Retina (tissue), 1 donor: ENCODE measurements around the gene NAIF1.

Source experiments
- DNase-seq: peaks from one replicate; pipeline ENCODE4 v3.0.0-alpha.2; 2016

Gene NAIF1

DNA sequence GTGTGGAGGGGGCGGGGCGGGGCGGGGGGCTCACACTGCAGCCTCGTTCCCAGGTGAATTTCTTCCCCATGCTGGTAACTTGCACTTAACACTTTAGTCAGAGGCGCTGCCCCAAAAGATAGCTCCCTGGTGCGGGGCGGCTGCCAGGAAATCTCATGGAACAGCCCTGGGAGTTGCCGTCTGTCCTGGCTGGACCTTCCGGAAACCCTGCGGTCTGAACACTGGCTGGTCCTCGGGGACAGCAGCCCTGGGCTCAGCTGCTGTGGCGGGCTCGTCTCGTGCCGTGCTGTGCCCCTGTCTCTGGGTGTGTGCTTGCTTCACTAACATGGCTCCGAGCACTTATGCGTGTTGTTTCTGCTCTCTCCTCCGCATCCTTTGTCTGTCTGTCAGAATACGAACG, 34.6 kb upstream of the NAIF1 start:
- DNase-seq: no peak

DNA sequence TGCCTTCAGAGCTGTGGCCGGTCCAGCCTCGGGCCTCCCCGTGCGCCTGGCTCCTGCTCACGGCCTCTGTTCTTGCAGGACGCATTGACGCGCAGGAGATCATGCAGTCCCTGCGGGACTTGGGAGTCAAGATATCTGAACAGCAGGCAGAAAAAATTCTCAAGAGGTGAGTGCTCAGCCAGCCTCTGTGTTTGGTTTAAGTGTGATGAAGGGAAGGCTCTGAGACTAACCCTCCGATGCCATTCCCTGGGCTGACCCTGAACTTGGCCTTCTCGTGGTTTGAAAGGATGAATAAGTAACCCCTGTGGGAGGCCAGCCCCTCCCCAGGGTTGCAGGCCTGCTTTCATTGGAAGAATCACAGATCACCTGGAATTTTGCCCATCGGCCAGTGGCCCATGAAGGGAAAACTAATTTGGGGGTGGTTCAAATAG, 34.1 kb upstream of the NAIF1 start:
- no peak for DNase-seq

DNA sequence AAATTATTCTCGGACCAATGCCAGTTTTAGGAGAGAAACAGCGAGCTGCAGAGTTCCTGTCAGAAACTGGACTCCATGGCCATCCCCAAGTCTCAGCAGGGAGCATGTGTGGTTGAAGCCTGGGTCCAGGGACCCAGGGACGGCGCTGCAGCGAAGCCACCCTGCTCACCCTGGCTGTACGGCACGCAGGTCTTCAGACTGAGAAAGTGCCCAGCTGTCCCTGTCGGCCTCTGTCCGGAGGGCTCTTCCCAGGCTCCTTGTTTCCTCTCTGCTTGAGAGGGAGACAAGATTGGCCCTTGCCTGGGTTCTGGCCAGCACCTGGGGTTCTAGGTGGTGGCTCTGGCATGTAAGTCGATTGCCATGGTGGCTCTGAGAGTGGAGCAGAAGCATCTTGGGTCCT, 33.5 kb upstream of the NAIF1 start:
- no peak for DNase-seq

DNA sequence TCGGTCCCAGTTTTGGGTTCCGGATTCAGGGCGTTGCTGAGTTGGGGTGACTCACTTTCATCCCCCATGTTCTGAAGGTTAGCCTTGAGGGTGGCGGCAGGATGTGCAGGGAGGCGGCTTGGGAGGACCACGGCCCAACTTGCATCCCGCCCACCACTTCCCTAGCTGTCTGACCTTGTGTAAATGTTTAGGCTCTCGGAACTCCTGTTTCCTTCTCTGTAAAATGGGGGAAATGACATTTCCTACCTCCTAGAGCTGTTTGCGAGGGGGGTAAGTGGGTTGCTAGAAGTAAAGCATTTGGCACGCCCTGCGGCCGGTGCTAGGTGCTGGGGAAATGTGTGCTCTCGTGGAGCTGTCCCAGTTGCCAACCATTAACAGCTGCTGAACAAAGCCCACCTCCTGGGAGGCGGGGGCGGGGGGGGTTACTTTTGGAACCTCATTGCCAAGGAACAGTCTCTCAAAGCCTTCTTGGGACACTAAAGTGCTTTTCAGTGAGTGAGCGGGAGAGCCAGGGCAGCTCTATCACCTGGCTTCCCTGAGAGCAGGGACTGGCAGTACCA, 32.9 kb upstream of the NAIF1 start:
- no peak for DNase-seq

DNA sequence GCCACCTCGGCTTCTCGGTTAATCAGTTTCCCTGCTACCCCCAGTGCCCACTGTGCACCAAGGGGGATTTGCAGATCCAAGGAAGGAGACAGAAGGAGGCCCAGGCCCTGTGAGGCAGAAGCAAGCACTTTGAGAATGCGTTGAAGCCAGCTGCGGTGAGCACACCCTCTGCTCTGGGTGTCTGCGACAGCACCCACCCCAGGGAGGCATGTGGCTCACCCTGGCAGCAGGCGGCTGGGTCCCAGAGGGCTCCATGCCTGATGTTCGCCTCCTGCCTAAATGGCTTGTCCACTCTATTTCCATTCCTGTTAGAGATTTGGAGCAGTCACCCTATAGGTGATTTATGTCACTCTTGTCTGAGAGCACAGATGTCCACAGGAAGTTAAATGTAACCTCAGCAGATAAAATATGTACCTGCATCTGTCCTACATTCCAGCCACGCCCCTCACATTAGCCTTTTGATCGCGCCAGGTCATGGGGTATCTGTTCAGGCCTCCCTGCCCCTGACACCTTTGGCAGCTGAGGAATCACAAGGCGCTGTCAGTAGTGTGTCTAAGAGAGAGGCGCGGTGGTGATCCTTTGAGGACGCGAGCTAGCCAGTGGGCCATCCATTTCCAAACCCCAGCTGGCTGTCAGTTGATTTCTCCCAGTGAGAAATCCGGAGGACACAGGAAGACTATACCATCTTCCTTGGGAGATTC, 32.3 kb upstream of the NAIF1 start:
- peak; percentile 54 for DNase-seq

DNA sequence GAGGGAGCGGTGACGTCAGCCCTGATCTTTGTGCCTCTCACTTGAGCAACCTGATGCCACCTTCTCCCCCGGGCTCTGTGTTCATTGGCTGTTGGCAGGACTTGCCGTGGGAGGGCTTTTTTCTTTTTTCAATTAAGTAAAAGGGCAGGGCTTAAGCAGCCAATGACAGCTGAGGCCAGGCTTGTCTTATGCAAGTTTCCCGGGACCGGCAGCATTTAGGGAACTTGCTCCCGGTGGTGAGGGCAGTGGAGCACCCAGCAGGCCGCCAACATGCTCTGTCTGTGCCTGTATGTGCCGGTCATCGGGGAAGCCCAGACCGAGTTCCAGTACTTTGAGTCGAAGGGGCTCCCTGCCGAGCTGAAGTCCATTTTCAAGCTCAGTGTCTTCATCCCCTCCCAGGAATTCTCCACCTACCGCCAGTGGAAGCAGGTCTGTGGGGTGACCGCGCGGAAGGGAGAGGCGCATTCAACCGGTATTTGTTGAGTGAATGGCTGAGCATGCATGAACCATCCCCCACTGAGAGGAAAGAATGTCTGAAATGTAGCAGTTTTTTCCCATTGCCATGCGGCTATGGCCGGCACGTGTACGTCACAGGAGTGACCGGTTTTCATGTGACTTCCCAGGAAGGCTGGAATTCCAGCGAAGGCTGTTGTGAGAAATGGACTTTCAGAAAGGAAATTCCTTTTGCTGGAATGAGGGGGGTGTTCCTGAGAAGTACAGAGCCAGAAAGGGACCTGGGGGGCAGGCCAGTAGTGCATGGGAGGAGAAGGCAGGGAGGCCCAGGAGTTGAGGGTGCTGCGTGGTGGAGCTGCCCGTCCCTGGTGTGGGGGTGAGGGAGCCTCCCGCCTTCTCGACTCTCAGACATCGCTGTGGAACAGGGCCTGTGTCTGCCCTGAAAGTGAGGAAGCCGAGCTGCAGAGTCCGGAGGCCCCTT, 31.4 kb upstream of the NAIF1 start:
- peak; percentile 84 for DNase-seq

DNA sequence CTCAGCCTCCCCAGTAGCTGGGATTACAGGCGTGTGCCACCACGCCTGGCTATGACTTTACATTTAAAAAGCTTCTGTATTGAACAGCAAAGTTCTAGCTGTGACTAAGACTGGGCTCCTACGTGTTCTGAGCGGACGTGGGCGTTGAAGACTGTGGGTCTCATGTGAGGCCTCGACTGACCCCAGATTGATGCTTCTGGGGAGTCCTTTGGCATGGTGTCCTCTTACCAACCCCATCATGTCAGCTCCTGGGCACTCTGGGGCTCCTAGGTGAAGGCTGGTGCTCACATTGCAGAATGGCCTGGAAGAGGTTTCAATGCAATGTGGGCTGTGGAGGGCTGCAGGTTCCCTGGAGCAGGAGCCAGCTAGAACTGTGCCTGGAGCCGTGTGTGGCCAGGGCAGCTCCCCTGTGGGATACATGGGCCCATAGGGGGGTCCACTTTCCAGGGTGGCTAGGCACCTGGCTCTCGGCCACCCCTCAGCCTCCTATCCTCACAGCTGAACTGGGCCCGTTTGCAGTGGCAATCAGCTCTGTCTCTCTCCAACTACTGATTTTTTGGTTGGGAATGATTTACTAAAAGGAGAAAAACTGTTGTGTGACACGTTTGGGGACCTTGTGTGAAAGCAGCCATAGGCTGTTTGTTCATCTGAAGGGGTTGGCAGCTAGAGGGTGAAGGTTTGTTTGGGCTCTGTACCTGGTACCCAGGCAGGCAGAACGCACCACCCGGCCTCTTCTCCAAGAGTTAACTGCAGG, 30.6 kb upstream of the NAIF1 start:
- DNase-seq: no peak

DNA sequence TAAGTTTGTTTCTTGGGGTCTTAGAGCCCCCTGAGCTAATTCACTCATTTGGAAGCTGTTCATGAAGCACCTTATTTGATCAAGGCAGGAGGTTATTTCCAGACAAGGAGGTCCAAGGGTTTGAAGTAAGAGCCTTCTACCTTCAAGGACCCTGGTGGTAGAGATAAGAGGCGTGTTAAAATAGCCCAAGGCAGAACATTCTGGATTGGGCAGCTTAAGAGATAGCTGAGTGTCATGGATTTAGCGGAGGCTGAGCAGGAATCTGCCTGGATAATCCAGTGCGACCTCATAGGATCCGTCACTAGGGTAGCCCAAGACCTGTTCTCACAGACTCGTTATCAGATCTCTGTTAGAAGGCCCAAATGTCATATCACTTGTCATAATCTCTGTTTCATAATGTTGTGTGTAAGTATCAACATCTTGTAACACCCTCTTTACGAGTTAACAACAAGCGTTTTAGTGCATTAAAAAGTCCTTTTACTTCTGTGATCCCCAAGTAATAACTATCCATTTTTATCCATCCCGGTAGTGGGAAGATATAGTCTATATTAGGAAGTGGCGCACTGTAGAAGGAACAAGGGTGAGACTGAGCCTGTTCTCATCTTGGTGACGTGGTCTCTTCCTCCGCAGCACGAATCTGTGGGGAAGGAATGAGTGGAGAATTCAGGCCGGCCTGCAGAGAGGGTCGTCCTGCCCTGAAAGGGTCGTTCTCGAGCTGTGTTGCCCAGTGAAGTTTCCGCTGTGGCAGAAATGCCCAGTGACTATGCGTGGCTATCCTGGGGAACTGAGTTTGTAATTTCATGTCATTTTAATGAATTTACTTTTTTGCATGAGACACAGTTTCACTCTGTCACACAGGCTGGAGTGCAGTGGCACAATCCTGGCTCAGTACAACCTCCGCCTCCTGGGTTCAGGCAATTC, 29.8 kb upstream of the NAIF1 start:
- DNase-seq: no peak

DNA sequence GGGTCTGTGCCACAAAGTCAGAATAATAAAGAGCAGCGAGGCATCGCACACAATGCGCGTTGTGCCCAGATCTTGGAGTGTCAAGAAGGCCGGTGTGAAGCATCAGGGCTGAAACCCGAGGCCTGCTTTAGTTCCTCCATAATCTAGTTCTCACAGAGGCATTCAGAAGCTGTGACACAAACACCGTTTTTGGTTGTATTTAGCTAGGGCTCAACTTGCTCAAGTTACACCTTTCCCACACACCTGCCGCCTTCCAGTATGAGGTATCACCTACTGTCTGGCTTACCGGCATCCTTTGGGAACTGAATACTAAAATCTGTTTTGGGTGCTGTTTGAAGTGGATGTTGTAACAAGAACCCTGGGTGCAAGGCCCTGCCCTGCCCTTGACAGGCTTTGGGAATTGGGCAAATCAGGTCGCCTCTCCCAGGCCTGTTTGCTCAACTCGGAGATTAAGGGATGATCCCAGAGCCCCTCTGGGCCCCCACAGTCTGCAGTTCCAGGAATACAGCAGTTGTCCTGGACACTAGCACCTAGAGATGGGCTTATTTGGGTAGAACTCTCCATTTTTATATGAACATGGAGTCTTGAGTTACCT, 27.9 kb upstream of the NAIF1 start:
- DNase-seq: no peak

DNA sequence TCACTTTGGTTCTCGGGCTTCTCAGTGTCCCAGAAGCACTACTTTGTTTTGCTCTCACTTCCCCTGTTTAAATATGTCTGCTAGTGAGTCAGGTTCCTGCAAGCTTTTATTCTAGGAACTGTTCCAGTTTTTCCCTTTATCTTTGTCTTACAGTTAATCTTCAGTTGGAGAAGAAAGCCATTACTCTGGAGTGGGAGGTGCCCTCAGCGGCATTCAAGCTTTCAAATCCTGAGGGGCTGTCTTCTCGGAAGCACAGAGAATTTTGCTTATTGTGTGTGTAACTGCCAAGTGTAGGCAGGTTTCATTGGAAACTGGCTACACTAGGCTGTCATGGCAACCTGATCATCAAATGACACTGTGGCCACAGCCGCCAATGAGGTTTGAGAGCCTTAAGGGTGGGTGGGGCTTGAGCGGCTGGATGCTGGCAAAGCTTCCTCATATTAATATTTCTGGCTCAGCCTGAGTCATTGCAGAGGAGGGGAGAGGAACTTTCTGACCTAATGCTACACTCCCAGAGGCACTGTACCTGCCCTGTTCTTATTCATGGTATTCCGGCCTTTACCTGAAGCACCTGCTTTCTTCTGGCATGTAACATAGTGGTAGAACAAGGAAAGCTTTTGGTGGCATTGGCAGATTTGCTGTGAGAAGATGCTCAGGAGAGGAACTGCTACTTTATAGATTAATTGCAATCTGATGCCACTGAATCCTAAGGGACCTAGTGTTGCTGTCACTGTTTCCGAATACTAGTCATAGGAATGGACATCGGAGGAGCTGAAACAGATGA, 27.2 kb upstream of the NAIF1 start:
- peak; percentile 88 for DNase-seq

DNA sequence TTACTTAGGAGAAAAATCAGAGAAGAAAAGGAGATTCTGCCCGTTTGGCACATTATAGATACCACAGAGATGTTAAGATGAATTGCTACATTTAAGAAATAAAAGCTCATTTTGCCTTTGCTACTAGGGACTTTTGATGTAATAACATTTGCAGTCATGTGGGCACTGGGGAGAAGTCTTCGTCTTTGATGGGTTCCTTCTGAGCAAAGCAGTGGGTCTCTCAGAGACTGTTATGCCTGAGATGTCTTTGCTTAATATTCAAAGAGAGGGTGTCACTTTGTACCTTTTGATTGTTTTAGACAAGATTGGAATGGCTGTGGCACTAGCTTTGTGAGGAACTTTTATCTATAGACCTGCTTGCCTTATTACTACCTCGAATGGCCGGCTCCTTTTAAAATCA, 25.9 kb upstream of the NAIF1 start:
- no peak for DNase-seq

DNA sequence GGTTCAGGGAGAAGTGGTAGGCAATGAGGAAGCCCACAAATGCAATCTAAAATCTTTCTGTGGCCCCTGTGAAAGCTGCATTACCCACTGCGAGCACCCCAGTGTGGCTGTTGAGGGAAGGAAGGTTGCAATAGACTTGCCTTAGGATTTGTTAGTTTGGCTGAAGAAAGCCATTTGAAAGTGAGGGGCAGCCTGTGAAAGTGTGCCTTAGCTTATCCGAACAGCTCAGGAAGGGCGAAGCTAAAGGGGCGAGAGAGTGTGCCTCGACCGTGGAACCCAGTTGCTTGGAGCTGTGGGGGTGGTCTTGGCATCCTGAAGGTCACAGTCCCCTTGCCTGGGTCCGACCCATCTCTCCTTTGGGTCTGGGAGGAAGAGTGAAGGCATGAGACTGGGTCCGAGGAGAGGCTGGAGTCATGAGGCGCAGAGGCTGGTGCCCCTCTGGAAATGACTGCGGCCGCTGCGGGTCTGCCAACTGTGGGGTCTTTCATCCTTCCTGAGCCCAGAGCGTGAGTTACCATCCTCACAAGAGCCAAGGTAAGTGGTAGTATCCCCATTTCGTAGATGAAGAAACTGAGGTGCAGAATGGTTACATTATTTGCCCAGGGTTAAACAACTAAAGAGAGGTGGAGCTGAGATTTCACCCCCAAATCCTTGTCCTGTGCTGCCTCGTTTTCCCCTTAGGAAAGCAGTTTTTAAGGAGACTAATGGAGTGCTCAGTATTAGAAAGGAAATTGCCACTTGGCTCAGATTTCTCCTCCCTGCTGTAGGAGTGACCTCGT, 25.3 kb upstream of the NAIF1 start:
- no peak for DNase-seq

DNA sequence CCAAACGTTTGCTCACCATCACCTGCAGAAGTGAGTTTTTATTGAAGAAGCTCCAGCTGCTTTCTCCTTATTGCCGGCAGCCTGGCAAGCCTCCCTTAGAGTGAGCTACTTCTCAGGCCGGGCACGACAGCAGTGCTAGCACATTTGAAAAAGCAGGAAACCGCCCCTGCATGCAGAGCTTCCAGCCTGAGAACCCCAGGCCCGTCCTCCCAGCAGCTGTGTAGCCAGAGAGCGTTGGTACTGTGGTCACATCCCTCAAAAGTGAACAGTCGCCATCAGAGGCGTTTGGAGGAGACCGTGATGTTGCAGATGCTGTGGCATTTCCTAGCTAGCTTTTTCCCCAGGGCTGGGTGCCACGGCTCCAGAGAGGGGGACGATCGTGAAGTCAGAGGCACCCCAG, 24.5 kb upstream of the NAIF1 start:
- no peak for DNase-seq

DNA sequence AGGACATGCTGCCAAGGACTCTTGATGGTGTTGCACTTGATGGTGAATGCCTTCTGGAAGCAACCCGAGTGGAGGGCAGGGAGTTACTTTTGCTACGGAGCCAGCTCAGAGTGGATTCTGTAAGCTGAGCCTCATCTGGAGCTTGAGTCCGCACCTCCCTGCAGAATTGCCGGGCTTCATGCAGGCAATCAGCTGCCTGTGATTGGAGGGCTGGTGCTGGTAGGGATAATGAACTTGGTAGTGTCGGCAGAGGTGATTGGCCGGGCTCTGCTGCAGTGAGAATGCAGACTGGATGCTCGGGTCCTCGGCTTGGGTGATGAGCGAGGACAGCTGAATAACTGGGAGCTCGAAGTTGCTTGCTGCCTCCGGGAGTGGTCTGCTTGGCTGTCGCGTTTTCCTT, 24.0 kb upstream of the NAIF1 start:
- peak; percentile 91 for DNase-seq

DNA sequence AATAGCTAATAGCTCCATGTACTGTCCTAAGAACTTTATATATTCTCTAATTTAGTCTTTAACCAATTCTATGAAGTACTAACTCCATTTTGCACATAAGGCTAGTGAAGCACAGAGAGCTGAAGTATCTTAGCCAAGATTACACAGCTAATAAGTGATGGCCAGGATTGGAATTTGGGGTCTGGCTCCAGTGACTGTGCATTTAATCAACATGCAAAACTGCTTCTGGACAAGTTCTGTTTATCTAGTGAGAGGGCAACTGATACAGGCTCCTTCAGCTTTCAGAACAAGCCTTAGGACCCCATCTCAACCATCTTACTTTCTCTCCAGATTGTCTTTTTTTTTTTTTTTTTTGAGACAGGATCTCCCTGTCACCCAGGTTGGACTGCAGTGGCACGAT, 22.2 kb upstream of the NAIF1 start:
- no peak for DNase-seq

DNA sequence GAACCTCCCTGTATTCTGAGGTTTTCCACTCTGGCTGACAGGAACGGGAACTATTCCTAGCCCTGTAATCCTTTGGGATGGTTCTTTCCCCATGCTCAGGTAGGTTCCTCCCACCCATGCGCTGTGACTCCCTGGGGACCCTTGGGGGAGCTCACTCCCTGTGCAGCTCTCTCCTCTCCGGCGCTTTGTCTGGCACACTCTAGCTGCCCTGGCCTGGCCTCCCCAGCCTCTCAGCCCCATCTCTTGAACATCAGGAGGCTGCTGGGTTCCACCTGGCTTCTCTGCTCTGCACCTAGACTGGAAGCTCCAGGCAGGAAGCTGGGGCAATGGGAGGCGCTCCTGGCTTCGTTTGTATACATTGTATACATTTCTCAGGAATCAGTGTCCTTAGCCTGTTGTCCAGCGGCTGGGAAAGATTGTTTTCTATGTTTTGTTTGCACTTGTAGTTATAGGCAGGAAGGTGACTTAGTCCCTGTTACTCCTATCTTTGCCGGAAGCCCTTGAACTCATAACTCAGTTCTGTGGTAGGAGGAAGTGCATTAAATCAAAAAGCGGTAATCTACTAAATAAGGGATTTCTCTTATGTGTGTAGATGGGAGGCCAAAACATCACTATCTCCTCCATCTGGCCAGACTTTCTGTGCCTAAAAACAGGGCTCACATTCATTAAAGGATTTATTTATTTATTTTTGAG, 21.3 kb upstream of the NAIF1 start:
- DNase-seq: no peak

DNA sequence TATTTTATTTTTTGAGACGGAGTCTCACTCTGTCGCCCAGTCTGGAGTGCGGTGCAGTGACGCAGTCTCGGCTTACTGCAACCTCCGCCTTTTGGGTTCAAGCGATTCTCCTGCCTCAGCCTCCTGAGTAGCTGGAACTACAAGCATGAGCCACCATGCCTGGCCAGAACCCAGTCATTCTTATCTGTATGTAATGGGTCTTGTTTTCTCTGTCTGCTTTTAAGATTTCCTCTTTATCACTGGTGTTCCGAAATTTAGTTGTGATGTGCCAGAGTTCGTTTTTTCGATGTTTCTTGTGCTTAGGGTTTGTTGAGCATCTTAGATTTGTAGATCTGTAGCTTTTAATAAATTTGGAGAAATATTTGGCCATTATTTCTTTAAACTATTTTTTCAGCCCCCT, 20.1 kb upstream of the NAIF1 start:
- DNase-seq: no peak

DNA sequence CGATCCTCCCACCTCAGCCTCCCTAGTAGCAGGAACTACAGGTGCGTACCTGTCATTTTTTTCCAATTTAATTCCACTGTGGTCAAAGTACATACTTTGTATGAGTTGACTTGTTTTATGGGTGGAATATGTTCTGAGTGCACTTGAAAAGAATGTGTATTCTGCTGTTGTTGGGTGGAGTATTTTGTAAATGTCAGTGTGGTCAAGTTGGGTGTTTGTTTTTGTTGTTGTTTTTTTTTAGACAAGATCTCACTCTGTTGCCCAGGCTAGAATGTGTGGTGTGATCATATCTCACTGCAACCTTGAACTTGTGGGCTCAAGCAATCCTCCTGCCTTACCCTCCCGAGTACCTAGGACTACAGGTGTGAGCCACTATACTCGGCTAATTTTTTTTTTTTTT, 18.8 kb upstream of the NAIF1 start:
- DNase-seq: no peak

DNA sequence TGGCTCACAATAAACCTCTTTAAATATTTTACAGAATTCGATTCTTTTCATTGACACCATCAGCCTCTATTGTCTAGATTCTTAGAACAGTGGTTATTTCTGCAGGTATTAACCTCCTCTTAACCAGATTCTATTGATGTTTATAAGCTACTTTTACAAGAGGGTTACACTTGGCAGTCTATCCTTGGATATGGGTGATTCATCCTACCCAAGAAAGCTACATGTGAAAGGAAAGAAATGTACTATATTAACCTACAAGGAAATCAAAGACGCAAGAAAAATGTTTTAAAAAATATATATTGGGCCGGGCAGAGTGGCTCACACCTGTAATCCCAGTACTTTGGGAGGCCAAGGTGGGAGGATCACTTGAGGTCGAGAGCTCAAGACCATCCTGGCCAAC, 17.6 kb upstream of the NAIF1 start:
- DNase-seq: no peak
